SK-N-SH (cell line): ENCODE results near the gene CMTM1. TPM values are rescaled to one million over a fixed set of nuclear protein-coding genes. Genes with fewer than 3 reads are reported as not detected.

Experiments
- CTCF ChIA-PET: fragments of 300-600, 350-600 bp; formaldehyde crosslinking; extraction: SDS; loops from one replicate; lab custom pipeline; 2021; lab: Yijun Ruan, JAX
- POLR2A ChIA-PET: fragments of 350-600 bp; sonication (Branson Sonifier 250); formaldehyde crosslinking; extraction: SDS; loops from one replicate; lab custom pipeline; 2020; ENCODE audit warnings: antibody characterized with exemption, inconsistent platforms; lab: Yijun Ruan, JAX
- DNase-seq: peaks from one replicate; pipeline ENCODE4 v3.0.0; 2012
- H2AFZ ChIP-seq: fragments of 200-600 bp; sonication (generic); 2 replicates; pipeline ENCODE4 v1.8.1; 2016; ENCODE audit warnings: antibody characterized with exemption, mild to moderate bottlenecking, low read depth
- H3F3A ChIP-seq: fragments of 200-600 bp; sonication (generic); replicated peaks from 2 replicates; pipeline ENCODE3; 2016; ENCODE audit warnings: antibody characterized with exemption, mild to moderate bottlenecking; ENCODE audit not compliant: insufficient read depth
- H3K27ac ChIP-seq, 2 experiments: fragments of 200-500 bp in 1 of 2; fragments of 200-600 bp in 1 of 2; sonication (Bioruptor generic) in 1 of 2; sonication (generic), shearing (Covaris generic) in 1 of 2; 2 replicates each; pipeline versions ENCODE4 v1.5.1 to v1.6.1; 2014 to 2016; ENCODE audit warnings: low read depth in 2 of 2, inconsistent platforms in 1 of 2, low read length in 1 of 2, mild to moderate bottlenecking in 1 of 2, mixed read lengths in 1 of 2
- H3K27me3 ChIP-seq: fragments of 200-600 bp; sonication (generic), shearing (Covaris generic); 2 replicates; pipeline ENCODE4 v1.6.1; 2016; ENCODE audit warnings: mixed run types; ENCODE audit not compliant: insufficient read depth
- H3K36me3 ChIP-seq, 2 experiments: fragments of 200-500 bp in 1 of 2; fragments of 200-600 bp in 1 of 2; sonication (Bioruptor generic) in 1 of 2; sonication (generic) in 1 of 2; replicated peaks in 1 of 2; 2 replicates each; pipeline versions ENCODE3 to v1.5.1; 2014 to 2016; ENCODE audit warnings: low read length in 1 of 2, mild to moderate bottlenecking in 1 of 2; ENCODE audit not compliant: insufficient read depth in 2 of 2, control insufficient read depth in 1 of 2
- H3K4me1 ChIP-seq, 2 experiments: fragments of 200-500 bp in 1 of 2; fragments of 200-600 bp in 1 of 2; sonication (Bioruptor generic) in 1 of 2; sonication (generic), shearing (Covaris generic) in 1 of 2; 2 replicates each; pipeline versions ENCODE4 v1.5.1 to v1.6.1; 2014 to 2016; ENCODE audit warnings: low read depth in 1 of 2, low read length in 1 of 2, mixed run types in 1 of 2; ENCODE audit not compliant: insufficient read depth in 2 of 2, control insufficient read depth in 1 of 2
- H3K4me2 ChIP-seq: fragments of 200-600 bp; sonication (generic), shearing (Covaris generic); 2 replicates; pipeline ENCODE4 v1.6.1; 2017; ENCODE audit warnings: mixed run types
- H3K4me3 ChIP-seq, 2 experiments: fragments of 200-500 bp in 1 of 2; fragments of 200-600 bp in 1 of 2; sonication (Bioruptor generic) in 1 of 2; sonication (generic), shearing (Covaris generic) in 1 of 2; 2 replicates each; pipeline versions ENCODE4 v1.5.1 to v1.8.1; 2014 to 2016; ENCODE audit warnings: low read depth in 2 of 2, inconsistent platforms in 1 of 2, low read length in 1 of 2, mild to moderate bottlenecking in 1 of 2, mixed read lengths in 1 of 2, moderate library complexity in 1 of 2
- H3K79me2 ChIP-seq: fragments of 200-600 bp; sonication (generic); 2 replicates; pipeline ENCODE4 v1.8.1; 2017; ENCODE audit warnings: mild to moderate bottlenecking; ENCODE audit not compliant: insufficient read depth
- H3K9ac ChIP-seq: fragments of 200-600 bp; sonication (generic); 2 replicates; pipeline ENCODE4 v1.6.1; 2017; ENCODE audit warnings: mixed run types
- H3K9me2 ChIP-seq: fragments of 200-600 bp; sonication (generic); 2 replicates; pipeline ENCODE4 v1.6.1; 2017; ENCODE audit warnings: mixed run types
- H3K9me3 ChIP-seq: fragments of 200-600 bp; sonication (generic); 2 replicates; pipeline ENCODE4 v1.6.1; 2017; ENCODE audit warnings: mixed run types, mild to moderate bottlenecking, moderate library complexity
- H4K20me1 ChIP-seq: fragments of 200-600 bp; sonication (generic); 2 replicates; pipeline ENCODE4 v1.6.1; 2017; ENCODE audit warnings: mild to moderate bottlenecking, mixed run types; ENCODE audit not compliant: insufficient read depth
- CHD2 ChIP-seq: fragments of 150-350 bp; IDR thresholded peaks from 2 replicates; pipeline ENCODE4 v1.6.1; 2018; ENCODE audit warnings: low read length; ENCODE audit not compliant: partially characterized antibody
- EZH2phosphoT487 ChIP-seq: fragments of 200-600 bp; sonication (generic); IDR thresholded peaks from 2 replicates; pipeline ENCODE4 v1.6.1; 2017; ENCODE audit warnings: low read depth, mixed run types, mild to moderate bottlenecking, antibody characterized with exemption, moderate library complexity, borderline replicate concordance
- FOXM1 ChIP-seq: IDR thresholded peaks from 2 replicates; pipeline ENCODE4 v1.4.0; 2012; ENCODE audit warnings: low read depth, mild to moderate bottlenecking
- GATA2 ChIP-seq: sonication (generic); formaldehyde crosslinking; IDR thresholded peaks from 2 replicates; pipeline ENCODE4 v1.5.0; 2020; ENCODE audit warnings: mild to moderate bottlenecking, missing genetic modification reagents
- JUND ChIP-seq: IDR thresholded peaks from 2 replicates; pipeline ENCODE4 v1.4.0; 2012
- NRF1 ChIP-seq: IDR thresholded peaks from 2 replicates; pipeline ENCODE4 v1.6.1; 2012; ENCODE audit warnings: low read depth, mild to moderate bottlenecking, low read length
- POLR2AphosphoS5 ChIP-seq: IDR thresholded peaks from 2 replicates; pipeline ENCODE4 v1.6.1; 2012; ENCODE audit warnings: low read depth, low read length
- RCOR1 ChIP-seq: fragments of 150-350 bp; IDR thresholded peaks from 2 replicates; pipeline ENCODE4 v1.6.1; 2017; ENCODE audit warnings: antibody characterized with exemption, low read length
- RXRA ChIP-seq: IDR thresholded peaks from 2 replicates; pipeline ENCODE4 v1.4.0; 2012; ENCODE audit warnings: low read depth, mild to moderate bottlenecking, borderline replicate concordance
- SMC3 ChIP-seq: IDR thresholded peaks from 2 replicates; pipeline ENCODE4 v1.6.1; 2012; ENCODE audit warnings: low read depth, low read length, improper control_type of control experiment
- TAF1 ChIP-seq: IDR thresholded peaks from 2 replicates; pipeline ENCODE4 v1.6.1; 2012; ENCODE audit warnings: low read depth, mild to moderate bottlenecking, low read length, moderate library complexity, borderline replicate concordance
- WGBS: methylation state at CpG from one replicate; pipeline ENCODE4 v1.1.6; 2017; ENCODE audit warnings: low lambda C conversion rate; 5-methylcytosine and 5-hydroxymethylcytosine counted together
- polyA plus RNA-seq, 3 experiments: library from polyadenylated mRNA; depleted of rRNA; stranded (reverse); fragments of >200 nt; gene quantifications; 2 replicates each; pipeline ENCODE4 v1.2.3, GENCODE V29; 2012
- TF ChIP-seq, protein P1 (sequence below): IDR thresholded peaks from 2 replicates; pipeline ENCODE4; 2012
- TF ChIP-seq, protein P2 (sequence below): IDR thresholded peaks from 2 replicates; pipeline ENCODE4 v1.4.0; 2012; ENCODE audit warnings: low read depth, borderline replicate concordance
- TF ChIP-seq, protein P3 (sequence below): IDR thresholded peaks from 2 replicates; pipeline ENCODE4 v1.6.1; 2012; ENCODE audit warnings: mild to moderate bottlenecking, low read depth, low read length, moderate library complexity
- TF ChIP-seq, protein P4 (sequence below): fragments of 200-600 bp; sonication (generic); IDR thresholded peaks from 2 replicates; pipeline ENCODE4 v1.6.1; 2017; ENCODE audit warnings: antibody characterized with exemption, mild to moderate bottlenecking, moderate library complexity
- TF ChIP-seq, protein P5 (sequence below): fragments of 150-350 bp; IDR thresholded peaks from 2 replicates; pipeline ENCODE4 v1.6.1; 2017; ENCODE audit warnings: antibody characterized with exemption, low read length, low read depth, borderline replicate concordance

The CMTM1 gene
- polyA plus RNA-seq, 1 of the 3 experiments (the other 2 are of a cell fraction) = 3.7 TPM

DNA sequence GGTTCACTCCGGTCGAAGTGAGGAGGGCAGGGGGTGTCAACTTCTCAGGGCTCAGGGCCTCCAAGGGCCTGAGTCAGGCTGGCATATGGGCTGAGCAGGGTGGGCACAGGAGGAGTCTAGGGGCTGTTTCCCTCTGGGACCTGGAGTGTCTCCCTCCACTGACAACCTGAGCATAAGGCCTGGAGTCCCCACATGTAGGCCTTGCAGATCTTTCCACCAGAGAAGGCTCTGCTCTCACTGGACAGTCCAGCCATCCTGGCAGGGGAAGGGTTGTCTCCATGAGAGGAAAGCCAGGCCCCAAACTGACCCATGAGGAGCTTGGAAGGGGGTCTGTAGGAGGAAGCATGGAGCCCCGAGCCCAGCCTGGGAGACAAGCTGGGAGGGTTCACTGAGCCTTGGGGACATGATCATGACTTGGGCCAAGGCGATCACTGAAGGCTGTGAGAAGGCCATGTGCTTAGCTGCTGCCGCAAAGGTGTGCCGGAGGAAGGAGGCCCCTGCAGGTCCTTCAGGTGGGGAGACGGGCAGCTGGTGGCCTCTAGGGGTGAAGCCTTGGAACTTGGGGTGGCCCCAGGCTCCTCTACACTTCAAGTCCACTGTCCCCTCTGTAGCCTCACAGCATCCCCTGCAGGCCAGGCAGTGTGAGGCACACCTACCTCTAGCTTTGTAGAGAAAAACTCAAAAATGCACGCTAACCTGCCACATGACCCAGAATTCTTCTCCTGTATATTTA is 22.9 kb downstream of the CMTM1 start (continued):
- TF ChIP-seq RCOR1 (no peak), EZH2phosphoT487 (no peak), RXRA (no peak), CHD2 (no peak), GATA2 (no peak)
- TF ChIP-seq, protein P1, sequence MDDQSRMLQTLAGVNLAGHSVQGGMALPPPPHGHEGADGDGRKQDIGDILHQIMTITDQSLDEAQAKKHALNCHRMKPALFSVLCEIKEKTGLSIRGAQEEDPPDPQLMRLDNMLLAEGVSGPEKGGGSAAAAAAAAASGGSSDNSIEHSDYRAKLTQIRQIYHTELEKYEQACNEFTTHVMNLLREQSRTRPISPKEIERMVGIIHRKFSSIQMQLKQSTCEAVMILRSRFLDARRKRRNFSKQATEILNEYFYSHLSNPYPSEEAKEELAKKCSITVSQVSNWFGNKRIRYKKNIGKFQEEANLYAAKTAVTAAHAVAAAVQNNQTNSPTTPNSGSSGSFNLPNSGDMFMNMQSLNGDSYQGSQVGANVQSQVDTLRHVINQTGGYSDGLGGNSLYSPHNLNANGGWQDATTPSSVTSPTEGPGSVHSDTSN = no peak
- TF ChIP-seq, protein P2, sequence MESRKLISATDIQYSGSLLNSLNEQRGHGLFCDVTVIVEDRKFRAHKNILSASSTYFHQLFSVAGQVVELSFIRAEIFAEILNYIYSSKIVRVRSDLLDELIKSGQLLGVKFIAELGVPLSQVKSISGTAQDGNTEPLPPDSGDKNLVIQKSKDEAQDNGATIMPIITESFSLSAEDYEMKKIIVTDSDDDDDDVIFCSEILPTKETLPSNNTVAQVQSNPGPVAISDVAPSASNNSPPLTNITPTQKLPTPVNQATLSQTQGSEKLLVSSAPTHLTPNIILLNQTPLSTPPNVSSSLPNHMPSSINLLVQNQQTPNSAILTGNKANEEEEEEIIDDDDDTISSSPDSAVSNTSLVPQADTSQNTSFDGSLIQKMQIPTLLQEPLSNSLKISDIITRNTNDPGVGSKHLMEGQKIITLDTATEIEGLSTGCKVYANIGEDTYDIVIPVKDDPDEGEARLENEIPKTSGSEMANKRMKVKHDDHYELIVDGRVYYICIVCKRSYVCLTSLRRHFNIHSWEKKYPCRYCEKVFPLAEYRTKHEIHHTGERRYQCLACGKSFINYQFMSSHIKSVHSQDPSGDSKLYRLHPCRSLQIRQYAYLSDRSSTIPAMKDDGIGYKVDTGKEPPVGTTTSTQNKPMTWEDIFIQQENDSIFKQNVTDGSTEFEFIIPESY = no peak

DNA sequence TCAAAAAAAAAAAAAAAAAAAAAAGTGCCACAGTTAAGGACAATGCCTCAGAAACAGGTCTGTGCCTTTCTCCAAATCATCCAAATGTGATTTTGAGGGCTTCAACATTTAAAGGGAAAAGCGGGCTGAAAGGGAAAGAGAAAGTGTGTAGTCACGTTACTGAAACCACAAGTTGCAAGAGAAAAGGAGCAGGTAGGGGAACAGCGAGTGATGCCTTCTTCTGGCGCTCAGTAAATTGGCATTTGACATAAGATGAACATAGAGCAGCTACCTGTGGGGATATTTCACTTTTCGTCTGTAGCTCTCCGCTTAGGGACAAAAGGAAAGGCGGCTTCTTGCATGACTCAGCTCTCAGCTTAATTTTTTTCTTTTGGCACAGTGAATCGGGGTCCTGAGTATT is 24.1 kb downstream of the CMTM1 start:
- no peaks in the 10 kb centered on the region for H3F3A ChIP-seq
- no peaks in the 10 kb centered on the region for H3K9me3 ChIP-seq
- no peak overlapping the region for H3K9ac ChIP-seq
- no peaks in the 10 kb centered on the region for H3K79me2 ChIP-seq
- no peak overlapping the region for H2AFZ ChIP-seq
- TF ChIP-seq NRF1 (no peak), SMC3 (no peak), JUND (no peak), GATA2 (no peak), POLR2AphosphoS5 (no peak), TAF1 (no peak), RCOR1 (no peak), EZH2phosphoT487 (no peak), FOXM1 (no peak), CHD2 (no peak)
- TF ChIP-seq, protein P3, sequence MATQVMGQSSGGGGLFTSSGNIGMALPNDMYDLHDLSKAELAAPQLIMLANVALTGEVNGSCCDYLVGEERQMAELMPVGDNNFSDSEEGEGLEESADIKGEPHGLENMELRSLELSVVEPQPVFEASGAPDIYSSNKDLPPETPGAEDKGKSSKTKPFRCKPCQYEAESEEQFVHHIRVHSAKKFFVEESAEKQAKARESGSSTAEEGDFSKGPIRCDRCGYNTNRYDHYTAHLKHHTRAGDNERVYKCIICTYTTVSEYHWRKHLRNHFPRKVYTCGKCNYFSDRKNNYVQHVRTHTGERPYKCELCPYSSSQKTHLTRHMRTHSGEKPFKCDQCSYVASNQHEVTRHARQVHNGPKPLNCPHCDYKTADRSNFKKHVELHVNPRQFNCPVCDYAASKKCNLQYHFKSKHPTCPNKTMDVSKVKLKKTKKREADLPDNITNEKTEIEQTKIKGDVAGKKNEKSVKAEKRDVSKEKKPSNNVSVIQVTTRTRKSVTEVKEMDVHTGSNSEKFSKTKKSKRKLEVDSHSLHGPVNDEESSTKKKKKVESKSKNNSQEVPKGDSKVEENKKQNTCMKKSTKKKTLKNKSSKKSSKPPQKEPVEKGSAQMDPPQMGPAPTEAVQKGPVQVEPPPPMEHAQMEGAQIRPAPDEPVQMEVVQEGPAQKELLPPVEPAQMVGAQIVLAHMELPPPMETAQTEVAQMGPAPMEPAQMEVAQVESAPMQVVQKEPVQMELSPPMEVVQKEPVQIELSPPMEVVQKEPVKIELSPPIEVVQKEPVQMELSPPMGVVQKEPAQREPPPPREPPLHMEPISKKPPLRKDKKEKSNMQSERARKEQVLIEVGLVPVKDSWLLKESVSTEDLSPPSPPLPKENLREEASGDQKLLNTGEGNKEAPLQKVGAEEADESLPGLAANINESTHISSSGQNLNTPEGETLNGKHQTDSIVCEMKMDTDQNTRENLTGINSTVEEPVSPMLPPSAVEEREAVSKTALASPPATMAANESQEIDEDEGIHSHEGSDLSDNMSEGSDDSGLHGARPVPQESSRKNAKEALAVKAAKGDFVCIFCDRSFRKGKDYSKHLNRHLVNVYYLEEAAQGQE = no peak
- TF ChIP-seq, protein P4, sequence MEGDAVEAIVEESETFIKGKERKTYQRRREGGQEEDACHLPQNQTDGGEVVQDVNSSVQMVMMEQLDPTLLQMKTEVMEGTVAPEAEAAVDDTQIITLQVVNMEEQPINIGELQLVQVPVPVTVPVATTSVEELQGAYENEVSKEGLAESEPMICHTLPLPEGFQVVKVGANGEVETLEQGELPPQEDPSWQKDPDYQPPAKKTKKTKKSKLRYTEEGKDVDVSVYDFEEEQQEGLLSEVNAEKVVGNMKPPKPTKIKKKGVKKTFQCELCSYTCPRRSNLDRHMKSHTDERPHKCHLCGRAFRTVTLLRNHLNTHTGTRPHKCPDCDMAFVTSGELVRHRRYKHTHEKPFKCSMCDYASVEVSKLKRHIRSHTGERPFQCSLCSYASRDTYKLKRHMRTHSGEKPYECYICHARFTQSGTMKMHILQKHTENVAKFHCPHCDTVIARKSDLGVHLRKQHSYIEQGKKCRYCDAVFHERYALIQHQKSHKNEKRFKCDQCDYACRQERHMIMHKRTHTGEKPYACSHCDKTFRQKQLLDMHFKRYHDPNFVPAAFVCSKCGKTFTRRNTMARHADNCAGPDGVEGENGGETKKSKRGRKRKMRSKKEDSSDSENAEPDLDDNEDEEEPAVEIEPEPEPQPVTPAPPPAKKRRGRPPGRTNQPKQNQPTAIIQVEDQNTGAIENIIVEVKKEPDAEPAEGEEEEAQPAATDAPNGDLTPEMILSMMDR = no peak
- TF ChIP-seq, protein P5, sequence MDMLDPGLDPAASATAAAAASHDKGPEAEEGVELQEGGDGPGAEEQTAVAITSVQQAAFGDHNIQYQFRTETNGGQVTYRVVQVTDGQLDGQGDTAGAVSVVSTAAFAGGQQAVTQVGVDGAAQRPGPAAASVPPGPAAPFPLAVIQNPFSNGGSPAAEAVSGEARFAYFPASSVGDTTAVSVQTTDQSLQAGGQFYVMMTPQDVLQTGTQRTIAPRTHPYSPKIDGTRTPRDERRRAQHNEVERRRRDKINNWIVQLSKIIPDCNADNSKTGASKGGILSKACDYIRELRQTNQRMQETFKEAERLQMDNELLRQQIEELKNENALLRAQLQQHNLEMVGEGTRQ = no peak
- TF ChIP-seq, protein P2 = no peak
- no peaks in the 10 kb centered on the region for H3K9me2 ChIP-seq
- no peak overlapping the region for H3K4me3 ChIP-seq
- no peaks in the 10 kb centered on the region for H3K36me3 ChIP-seq
- H3K4me1 ChIP-seq = no peaks in the 10 kb centered on the region
- H4K20me1 ChIP-seq = no peaks in the 10 kb centered on the region
- ChIA-PET POLR2A (no interaction called here), CTCF (interaction anchor here (2.7 kb wide), 1 partner anchor 184 kb away, joined by 15 read pairs; no protein-coding TSS in a partner anchor)
- DNase-seq = no peak
- WGBS = 85% methylated on average over 8 of the region's 8 CpGs
- no peak overlapping the region for H3K4me2 ChIP-seq
- no peak overlapping the region for H3K27ac ChIP-seq
- H3K27me3 ChIP-seq = no peaks in the 10 kb centered on the region
